HepG2 (cell line): Measurements from ENCODE around the gene CLDN18. TPM values are rescaled to one million over a fixed set of nuclear protein-coding genes. Genes with fewer than 3 reads are reported as not detected.

ENCODE experiments used
- ATF4 ChIP-seq, 2 experiments: fragments of 450-650 bp in 1 of 2; sonication (generic) in 1 of 2; formaldehyde crosslinking; IDR thresholded peaks; 2 replicates each; pipeline versions ENCODE4 v1.5.0 to v1.8.0; 2020 to 2022; ENCODE audit warnings: mild to moderate bottlenecking in 1 of 2, missing genetic modification reagents in 1 of 2
- GLMP ChIP-seq: sonication (generic); formaldehyde crosslinking; IDR thresholded peaks from 2 replicates; pipeline ENCODE4 v1.9.0; 2021; ENCODE audit warnings: missing genetic modification reagents, mild to moderate bottlenecking, borderline replicate concordance
- HNRNPH1 ChIP-seq: fragments of 200-400 bp; formaldehyde crosslinking; optimal IDR thresholded peaks from 2 replicates; pipeline ENCODE3; 2017; ENCODE audit warnings: mild to moderate bottlenecking, low read depth, low read length
- JUNB ChIP-seq: sonication (generic); formaldehyde crosslinking; IDR thresholded peaks from 2 replicates; pipeline ENCODE4 v1.8.0; 2022; ENCODE audit warnings: missing genetic modification reagents, mild to moderate bottlenecking, borderline replicate concordance
- MBNL3 ChIP-seq: fragments of 250-450 bp; sonication (Bioruptor Pico); conservative IDR thresholded peaks from 2 replicates; pipeline ENCODE4 v1.8.0; 2022; ENCODE audit warnings: mild to moderate bottlenecking, inconsistent platforms
- NFYC ChIP-seq: IDR thresholded peaks from 2 replicates; pipeline ENCODE4 v1.6.1; 2016; ENCODE audit warnings: missing genetic modification reagents, missing compliant biosample characterization
- REST ChIP-seq, 2 experiments: IDR thresholded peaks; 2 replicates each; pipeline ENCODE4 v1.6.1; 2011 to 2012; ENCODE audit warnings: low read length in 2 of 2, borderline replicate concordance in 1 of 2, low read depth in 1 of 2, mild to moderate bottlenecking in 1 of 2, moderate library complexity in 1 of 2
- TRAFD1 ChIP-seq: sonication (generic); formaldehyde crosslinking; IDR thresholded peaks from 2 replicates; pipeline ENCODE4 v1.5.1; 2020; ENCODE audit warnings: missing genetic modification reagents, mild to moderate bottlenecking, borderline replicate concordance
- ZNF441 ChIP-seq: sonication (generic); formaldehyde crosslinking; IDR thresholded peaks from 2 replicates; pipeline ENCODE4 v1.7.0; 2021; ENCODE audit warnings: missing genetic modification reagents, borderline replicate concordance
- polyA plus RNA-seq, 8 experiments: library from polyadenylated mRNA; depleted of rRNA in 3 of 8; stranded (reverse) in 7 of 8; unstranded in 1 of 8; fragments of >200 nt; fragmentation: Illumina TruSeq in 4 of 8; extraction: Trizol in 4 of 8; gene quantifications; 2 replicates each; pipeline versions ENCODE4 v1.2.1 to v1.2.3, GENCODE V29; 2011 to 2016; ENCODE audit warnings: low read depth in 4 of 8, missing spikeins in 1 of 8, mixed read lengths in 1 of 8; ENCODE audit not compliant: insufficient read depth in 1 of 8
- total RNA-seq, 5 experiments: library from RNA; depleted of rRNA; stranded (reverse); fragments of >200 nt; fragmentation: Illumina TruSeq; extraction: Trizol; gene quantifications; 2 replicates each; pipeline ENCODE4 v1.2.3, GENCODE V29; 2016; ENCODE audit warnings: low read depth in 1 of 5

The CLDN18 gene
- total and polyA plus RNA-seq, 2 of the 13 experiments (the other 11 are each of a cell fraction or from before 2014, with no cell fraction given) = not detected

DNA sequence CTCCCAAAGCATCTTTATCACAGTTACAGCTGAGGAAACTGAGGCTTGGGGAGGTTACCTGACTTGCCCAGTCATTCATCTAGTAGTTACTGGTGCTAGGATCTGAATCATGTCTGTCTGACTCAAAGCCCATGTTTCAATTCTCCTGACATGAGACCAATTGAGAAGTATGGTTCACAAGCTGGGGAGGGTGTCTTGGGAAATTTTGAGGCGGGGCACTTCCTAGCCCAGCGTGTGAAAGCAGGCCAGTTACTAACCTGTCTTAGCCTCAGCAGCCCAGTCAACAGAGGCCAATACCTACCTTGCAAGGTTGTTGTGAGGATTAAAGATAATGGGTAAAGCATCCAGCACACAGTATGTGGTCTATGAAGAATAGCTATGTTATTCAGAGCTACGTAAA, 37.0 kb downstream of the CLDN18 start (continued):
- TF ChIP-seq TRAFD1 (CRISPR knock-in tag) (no peak), HNRNPH1 (no peak), MBNL3 (no peak), ZNF441 (CRISPR knock-in tag) (no peak), ATF4 (CRISPR knock-in tag; IDR thresholded peaks at IDR 0.05) (no peak), GLMP (no peak), REST (IDR thresholded peaks at IDR 0.05; ENCODE audit: borderline replicate concordance in 1 of 2, low read depth in 1 of 2, low read length in 2 of 2) (no peak), NFYC (no peak), JUNB (CRISPR knock-in tag) (no peak)
